ENCODE results near the gene HIKESHI.
"Not testable (repeated sequence)": the region's sequence is repeated elsewhere in the genome, so short reads cannot be mapped to it uniquely, and the experiment has no call there.

The HIKESHI gene

DNA sequence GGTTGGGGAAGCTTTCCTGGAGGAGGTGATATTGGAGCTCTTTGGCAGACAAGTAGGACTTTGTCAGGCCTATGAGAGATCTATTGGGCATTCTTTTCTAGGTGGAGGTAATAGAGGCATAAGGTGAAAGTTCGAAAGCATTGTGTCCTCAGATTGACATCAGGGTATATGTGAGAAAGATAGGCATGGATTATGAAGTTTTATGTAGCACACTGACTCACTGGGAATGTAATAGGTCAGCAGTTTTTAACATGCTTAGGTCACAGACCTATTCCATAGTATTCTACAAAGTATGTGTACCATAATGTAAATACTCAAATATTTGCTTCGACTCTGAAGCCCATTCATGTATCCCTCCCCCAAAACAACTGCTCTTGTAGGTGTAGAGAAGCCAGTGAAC lies 11.8 kb downstream of the HIKESHI start:
- Histone ChIP-seq H3K27me3 (no peaks in the 10 kb centered on the region), H3K9me3 (replicated peaks in 1 of 11) (peaks cover 0 to 6% (median 0%) of the 10 kb centered on the region in 11 experiments; a peak in 3 of 22 replicates), H3K4me2 (no peak overlapping the region), H3K4me3 (no peak overlapping the region), H3K4me1 (peaks cover 0 to 16% (median 0%) of the 10 kb centered on the region in 10 experiments; a peak in 5 of 20 replicates), H3K36me3 (peaks cover 40 to 67% (median 55%) of the 10 kb centered on the region in 11 experiments), H4K20me1 (peaks cover 0 to 8% (median 0%) of the 10 kb centered on the region in 11 experiments; a peak in 1 of 22 replicates), H3K27ac (no peak overlapping the region), H3K9ac (no peak overlapping the region)
- TF ChIP-seq Cebpa-rat (IDR thresholded peaks at IDR 0.05) = no peak

- H3K36me3 ChIP-seq = peaks cover 48 to 75% (median 64%) of the 10 kb centered on the region in 11 experiments
Observed at GRCh38 chr11:86314636-86315035, 12.6 kb downstream of the HIKESHI start.

DNA sequence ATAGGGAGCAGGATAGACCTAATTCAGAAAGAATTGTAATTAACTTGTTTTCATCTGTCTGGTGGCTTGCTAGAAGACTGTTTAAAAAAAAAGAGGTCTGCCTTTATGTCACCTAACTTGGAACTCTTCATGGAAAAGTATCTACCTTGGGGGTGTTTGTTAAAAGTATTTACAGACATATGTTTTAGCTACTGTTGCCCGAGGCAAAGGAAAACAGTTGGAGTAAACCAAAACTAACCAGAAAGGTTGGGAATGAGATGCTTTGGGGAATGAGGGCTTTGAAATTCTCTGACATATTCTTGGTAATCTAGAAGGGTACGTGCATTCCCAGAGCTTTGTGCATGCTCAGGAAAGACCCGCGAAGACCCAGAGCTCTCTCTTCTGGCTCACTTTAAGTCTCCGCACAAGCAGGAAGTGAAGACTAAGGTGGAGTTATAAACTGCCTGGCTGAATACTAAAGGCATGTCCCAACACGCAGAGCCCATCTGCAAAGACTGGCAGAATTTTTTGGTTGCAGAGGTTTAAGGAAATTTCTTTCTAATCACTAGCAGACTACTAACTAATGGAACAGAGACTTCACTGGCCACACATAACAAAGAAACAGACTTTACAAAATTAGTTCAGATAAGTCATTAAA lies 33.2 kb downstream of the HIKESHI start:
- Histone ChIP-seq H3K4me2 (no peak overlapping the region), H3K9me3 (replicated peaks in 1 of 11) (peaks cover 0 to 19% (median 5%) of the 10 kb centered on the region in 11 experiments; a peak in 12 of 22 replicates), H3K36me3 (peaks cover 63 to 99% (median 80%) of the 10 kb centered on the region in 11 experiments), H3K4me1 (peaks cover 0 to 8% (median 0%) of the 10 kb centered on the region in 10 experiments; a peak in 1 of 20 replicates), H3K27ac (peak overlapping the region in 1 of 11 experiments; percentile 1; a peak in 1 of 22 replicates), H3K27me3 (no peaks in the 10 kb centered on the region), H3K4me3 (no peak overlapping the region), H3K9ac (no peak overlapping the region), H4K20me1 (no peaks in the 10 kb centered on the region)
- TF ChIP-seq Cebpa-rat (IDR thresholded peaks at IDR 0.05) = no peak

More at GRCh38 chr11:86314636-86315035, 12.6 kb downstream of the HIKESHI start:
- no peak overlapping the region for H3K4me2 ChIP-seq
- no peak overlapping the region for H3K4me3 ChIP-seq
- peaks cover 0 to 16% (median 0%) of the 10 kb centered on the region in 10 experiments; a peak in 5 of 20 replicates for H3K4me1 ChIP-seq
- TF ChIP-seq Cebpa-rat (IDR thresholded peaks at IDR 0.05) = no peak
- H3K27me3 ChIP-seq = no peaks in the 10 kb centered on the region
- peaks cover 0 to 6% (median 0%) of the 10 kb centered on the region in 11 experiments; a peak in 2 of 22 replicates for H3K9me3 ChIP-seq (replicated peaks in 1 of 11)
- no peak overlapping the region for H3K27ac ChIP-seq
- H3K9ac ChIP-seq = no peak overlapping the region
- H4K20me1 ChIP-seq = peaks cover 0 to 8% (median 0%) of the 10 kb centered on the region in 11 experiments; a peak in 1 of 22 replicates

DNA sequence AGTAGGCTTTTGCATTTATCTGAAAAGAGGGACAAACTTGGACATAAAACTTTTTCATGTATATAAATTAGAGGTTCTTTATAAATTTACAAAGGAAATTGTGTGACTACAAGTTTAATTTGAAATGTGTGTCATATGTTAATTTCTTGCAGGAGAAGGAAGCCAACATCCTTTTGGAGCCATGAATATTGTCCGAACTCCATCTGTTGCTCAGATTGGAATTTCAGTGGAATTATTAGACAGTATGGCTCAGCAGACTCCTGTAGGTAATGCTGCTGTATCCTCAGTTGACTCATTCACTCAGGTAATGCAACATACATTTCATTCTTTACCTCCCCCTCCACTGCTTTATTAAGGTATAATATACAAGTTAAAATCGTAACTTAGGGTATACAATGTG lies 35.2 kb downstream of the HIKESHI start:
- H3K4me2 ChIP-seq = no peak overlapping the region
- TF ChIP-seq Cebpa-rat (IDR thresholded peaks at IDR 0.05) = no peak
- H3K9me3 ChIP-seq (replicated peaks in 1 of 11) = peaks cover 0 to 19% (median 5%) of the 10 kb centered on the region in 11 experiments; a peak in 12 of 22 replicates
- no peak overlapping the region for H3K4me3 ChIP-seq
- no peaks in the 10 kb centered on the region for H3K27me3 ChIP-seq
- peaks cover 0 to 9% (median 0%) of the 10 kb centered on the region in 11 experiments; a peak in 3 of 22 replicates for H4K20me1 ChIP-seq
- peaks cover 50 to 92% (median 68%) of the 10 kb centered on the region in 11 experiments for H3K36me3 ChIP-seq
- H3K27ac ChIP-seq = no peak overlapping the region
- H3K4me1 ChIP-seq = peaks cover 0 to 8% (median 0%) of the 10 kb centered on the region in 10 experiments; a peak in 1 of 20 replicates
- no peak overlapping the region for H3K9ac ChIP-seq

DNA sequence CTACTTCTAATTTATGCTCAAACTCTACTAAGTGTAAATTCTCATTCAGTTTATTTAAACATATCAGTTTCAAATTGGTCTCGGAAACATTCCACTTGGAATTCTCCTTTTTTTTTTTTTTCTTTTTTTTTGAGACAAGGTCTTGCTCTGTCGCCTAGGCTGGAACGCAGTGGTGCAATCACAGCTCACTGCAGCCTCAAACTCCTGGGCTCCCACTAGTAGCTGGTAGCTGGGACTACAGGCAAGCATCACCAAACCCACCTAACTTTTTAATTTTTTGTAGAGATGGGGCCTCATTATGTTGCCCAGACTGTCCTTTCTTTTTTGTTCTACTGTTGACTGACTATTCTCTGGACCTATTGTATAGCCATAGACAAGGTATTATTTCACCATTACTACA lies 39.3 kb downstream of the HIKESHI start:
- H4K20me1 ChIP-seq = peaks cover 0 to 20% (median 0%) of the 10 kb centered on the region in 11 experiments; a peak in 5 of 22 replicates
- no peak for TF ChIP-seq Cebpa-rat (IDR thresholded peaks at IDR 0.05)

DNA sequence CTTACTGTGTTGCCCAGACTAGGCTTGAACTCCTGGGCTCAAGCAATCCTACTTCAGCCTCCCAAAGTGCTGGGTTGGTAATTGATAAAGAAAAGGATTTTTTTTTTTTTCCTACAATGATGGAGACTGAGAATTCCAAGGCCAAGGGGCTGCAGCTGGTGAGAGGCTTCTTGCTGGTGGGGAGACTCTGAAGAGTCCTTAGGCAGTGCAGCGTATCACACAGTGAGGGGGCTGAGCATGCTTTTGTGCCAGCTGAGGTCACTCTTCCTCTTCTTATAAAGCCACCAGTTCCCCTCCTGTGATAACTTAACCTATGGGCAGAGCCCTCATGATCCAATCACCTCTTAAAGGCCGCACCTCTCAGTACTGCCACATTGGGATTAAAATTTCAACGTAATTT lies 44.5 kb downstream of the HIKESHI start:
- peaks cover 0 to 19% (median 0%) of the 10 kb centered on the region in 11 experiments; a peak in 5 of 22 replicates for H4K20me1 ChIP-seq
- peaks cover 9 to 65% (median 34%) of the 10 kb centered on the region in 11 experiments for H3K36me3 ChIP-seq
- no peak overlapping the region for H3K9ac ChIP-seq
- 0 out of 22 replicates have a peak, but pooled peaks cover 0 to 3% (median 0%) of the 10 kb centered on the region in 11 experiments for H3K9me3 ChIP-seq (replicated peaks in 1 of 11)
- no peak overlapping the region for H3K4me2 ChIP-seq
- no peaks in the 10 kb centered on the region for H3K27me3 ChIP-seq
- no peak overlapping the region for H3K4me3 ChIP-seq
- H3K27ac ChIP-seq = no peak overlapping the region
- no peaks in the 10 kb centered on the region for H3K4me1 ChIP-seq
- TF ChIP-seq Cebpa-rat (IDR thresholded peaks at IDR 0.05) = no peak

More for the DNA sequence above, 39.3 kb downstream of the HIKESHI start:
- Histone ChIP-seq H3K4me1 (no peaks in the 10 kb centered on the region), H3K4me3 (no peak overlapping the region), H3K9ac (no peak overlapping the region), H3K4me2 (no peak overlapping the region), H3K27me3 (no peaks in the 10 kb centered on the region), H3K27ac (no peak overlapping the region), H3K9me3 (replicated peaks in 1 of 11) (peaks cover 0 to 9% (median 5%) of the 10 kb centered on the region in 11 experiments; a peak in 12 of 22 replicates), H3K36me3 (peaks cover 27 to 91% (median 58%) of the 10 kb centered on the region in 11 experiments)

DNA sequence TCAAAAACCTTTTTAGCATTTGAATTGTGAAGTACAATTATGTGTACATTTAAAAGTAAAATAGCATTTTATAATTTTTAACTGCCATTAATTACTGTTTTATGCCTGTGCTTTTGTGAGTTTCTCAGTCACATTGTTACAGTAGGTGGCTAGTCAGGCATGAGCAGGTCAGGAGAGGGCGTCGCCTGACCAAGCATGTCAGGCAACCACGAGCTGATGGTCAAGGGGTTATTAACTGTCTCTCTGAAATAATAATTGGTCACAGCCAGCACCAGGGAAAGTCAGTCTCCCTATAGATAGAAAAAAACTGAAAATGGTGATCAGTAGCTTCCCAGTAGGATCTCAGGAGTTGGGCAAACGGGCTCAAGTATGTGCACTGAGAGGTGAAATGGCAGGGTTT lies 53.2 kb downstream of the HIKESHI start:
- H3K4me1 ChIP-seq = no peaks in the 10 kb centered on the region
- no peak overlapping the region for H3K27ac ChIP-seq
- no peaks in the 10 kb centered on the region; a peak in 1 of 22 replicates for H3K36me3 ChIP-seq
- H3K4me3 ChIP-seq = no peak overlapping the region
- no peaks in the 10 kb centered on the region for H4K20me1 ChIP-seq
- H3K9ac ChIP-seq = no peak overlapping the region
- TF ChIP-seq Cebpa-rat (IDR thresholded peaks at IDR 0.05) = no peak
- 0 out of 22 replicates have a peak, but pooled peaks cover 0 to 3% (median 0%) of the 10 kb centered on the region in 11 experiments for H3K9me3 ChIP-seq (replicated peaks in 1 of 11)
- no peaks in the 10 kb centered on the region for H3K27me3 ChIP-seq
- H3K4me2 ChIP-seq = no peak overlapping the region

DNA sequence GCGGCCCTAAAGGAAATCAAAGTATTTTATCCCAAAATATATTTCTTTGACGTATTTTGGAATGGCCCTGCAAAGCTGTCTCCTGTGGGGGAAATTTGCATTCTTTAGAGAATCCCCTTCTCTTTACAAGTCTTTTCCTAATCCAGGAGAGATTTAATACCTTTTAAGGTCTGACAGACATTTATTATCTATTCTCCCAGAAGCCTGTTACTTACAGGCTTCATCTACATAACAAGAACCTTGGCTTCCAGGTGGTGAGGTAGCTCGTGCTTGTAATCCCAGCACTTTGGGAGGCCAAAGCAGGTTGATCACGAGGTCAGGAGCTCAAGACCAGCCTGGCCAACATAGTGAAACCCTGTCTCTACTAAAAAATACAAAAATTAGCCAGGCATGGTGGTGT lies 55.4 kb downstream of the HIKESHI start:
- not testable (repeated sequence) for H3K36me3 ChIP-seq; H3K27ac ChIP-seq; H3K9me3 ChIP-seq (replicated peaks in 1 of 11); H3K4me1 ChIP-seq; H4K20me1 ChIP-seq; H3K4me2 ChIP-seq; H3K9ac ChIP-seq; H3K4me3 ChIP-seq; H3K27me3 ChIP-seq

DNA sequence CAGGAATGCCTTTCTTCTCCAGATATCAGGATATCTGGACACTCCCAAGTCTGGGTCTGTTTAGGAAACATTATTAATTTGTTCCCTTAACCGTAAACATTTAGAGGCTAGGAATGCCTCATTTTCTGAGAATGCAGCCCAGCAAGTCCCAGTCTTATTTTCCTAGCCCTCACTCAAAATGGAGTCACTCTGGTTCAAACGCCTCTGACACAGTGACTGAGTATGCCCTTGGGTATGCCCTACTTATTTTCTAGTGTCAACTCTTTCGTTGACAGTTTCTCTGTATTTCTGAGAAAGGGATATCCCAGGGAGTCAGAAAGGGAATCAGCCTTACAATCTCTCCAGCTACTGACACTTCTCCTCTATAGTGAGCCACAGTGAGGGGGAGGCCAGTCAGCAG lies 56.7 kb downstream of the HIKESHI start:
- Histone ChIP-seq H3K9me3 (replicated peaks in 1 of 11) (peaks cover 0 to 13% (median 5%) of the 10 kb centered on the region in 11 experiments; a peak in 8 of 22 replicates), H4K20me1 (no peaks in the 10 kb centered on the region), H3K4me3 (no peak overlapping the region), H3K36me3 (no peaks in the 10 kb centered on the region), H3K9ac (no peak overlapping the region), H3K27ac (no peak overlapping the region), H3K4me2 (no peak overlapping the region), H3K4me1 (no peaks in the 10 kb centered on the region), H3K27me3 (no peaks in the 10 kb centered on the region)
- TF ChIP-seq Cebpa-rat (IDR thresholded peaks at IDR 0.05) = no peak

Data from BLaER1 treated with 17β-estradiol and CSF1 and Interleukin-3, amounts not matched to agents 10 nM and 100 nM (cell line).